HepG2 (cell line): ENCODE results near the gene POLR3F. TPM values are rescaled to one million over a fixed set of nuclear protein-coding genes. Genes with fewer than 3 reads are reported as not detected.
A peak's percentile ranks its signal among the peaks of the same experiment; 100 is the strongest.

Source experiments
- CAMTA2 ChIP-seq: sonication (generic); formaldehyde crosslinking; IDR thresholded peaks from 2 replicates; pipeline ENCODE4 v1.4.0; 2020; ENCODE audit warnings: mild to moderate bottlenecking, missing genetic modification reagents, borderline replicate concordance
- DZIP1 ChIP-seq: sonication (generic); formaldehyde crosslinking; IDR thresholded peaks from 2 replicates; pipeline ENCODE4 v1.5.0; 2020; ENCODE audit warnings: mild to moderate bottlenecking, missing genetic modification reagents
- FOXK1 ChIP-seq: sonication (generic); formaldehyde crosslinking; IDR thresholded peaks from 2 replicates; pipeline ENCODE4 v1.4.0; 2020; ENCODE audit warnings: low read depth, missing genetic modification reagents, borderline replicate concordance
- HES4 ChIP-seq: sonication (generic); formaldehyde crosslinking; IDR thresholded peaks from 2 replicates; pipeline ENCODE4 v1.9.0; 2021; ENCODE audit warnings: mild to moderate bottlenecking, missing genetic modification reagents, borderline replicate concordance
- HOXA9 ChIP-seq: sonication (generic); formaldehyde crosslinking; IDR thresholded peaks from 2 replicates; pipeline ENCODE4 v1.8.1; 2022; ENCODE audit warnings: missing genetic modification reagents, mild to moderate bottlenecking, moderate library complexity, borderline replicate concordance
- LCORL ChIP-seq, 2 experiments: fragments of 450-650 bp in 1 of 2; sonication (generic) in 1 of 2; formaldehyde crosslinking in 1 of 2; IDR thresholded peaks; 2 replicates each; pipeline versions ENCODE4 v1.5.0 to v1.6.1; 2017 to 2020; ENCODE audit warnings: antibody characterized with exemption in 1 of 2, missing genetic modification reagents in 1 of 2
- MYNN ChIP-seq: sonication (generic); formaldehyde crosslinking; IDR thresholded peaks from 2 replicates; pipeline ENCODE4 v1.4.0; 2020; ENCODE audit warnings: mild to moderate bottlenecking, low read depth, missing genetic modification reagents
- PBX2 ChIP-seq: IDR thresholded peaks from 2 replicates; pipeline ENCODE4 v1.6.1; 2016; ENCODE audit warnings: control low read depth
- RERE ChIP-seq: IDR thresholded peaks from 2 replicates; pipeline ENCODE4 v1.6.1; 2016; ENCODE audit warnings: low read depth, missing genetic modification reagents, missing compliant biosample characterization
- SMAD9 ChIP-seq: sonication (generic); formaldehyde crosslinking; IDR thresholded peaks from 2 replicates; pipeline ENCODE4 v1.5.1; 2020; ENCODE audit warnings: mild to moderate bottlenecking, missing genetic modification reagents
- ZBED4 ChIP-seq: sonication (generic); formaldehyde crosslinking; IDR thresholded peaks from 2 replicates; pipeline ENCODE4 v1.4.0; 2020; ENCODE audit warnings: missing genetic modification reagents, borderline replicate concordance
- ZNF136 ChIP-seq: sonication (generic); formaldehyde crosslinking; IDR thresholded peaks from 2 replicates; pipeline ENCODE4 v1.8.1; 2022; ENCODE audit warnings: low read depth, mild to moderate bottlenecking, moderate library complexity, missing genetic modification reagents
- ZNF607 ChIP-seq: sonication (generic); formaldehyde crosslinking; IDR thresholded peaks from 2 replicates; pipeline ENCODE4 v1.5.1; 2020; ENCODE audit warnings: missing genetic modification reagents, mild to moderate bottlenecking, borderline replicate concordance
- polyA plus RNA-seq, 8 experiments: library from polyadenylated mRNA; depleted of rRNA in 3 of 8; stranded (reverse) in 7 of 8; unstranded in 1 of 8; fragments of >200 nt; fragmentation: Illumina TruSeq in 4 of 8; extraction: Trizol in 4 of 8; gene quantifications; 2 replicates each; pipeline versions ENCODE4 v1.2.1 to v1.2.3, GENCODE V29; 2011 to 2016; ENCODE audit warnings: low read depth in 4 of 8, missing spikeins in 1 of 8, mixed read lengths in 1 of 8; ENCODE audit not compliant: insufficient read depth in 1 of 8
- total RNA-seq, 5 experiments: library from RNA; depleted of rRNA; stranded (reverse); fragments of >200 nt; fragmentation: Illumina TruSeq; extraction: Trizol; gene quantifications; 2 replicates each; pipeline ENCODE4 v1.2.3, GENCODE V29; 2016; ENCODE audit warnings: low read depth in 1 of 5

POLR3F gene
- total and polyA plus RNA-seq, 2 of the 13 experiments (the other 11 are each of a cell fraction or from before 2014, with no cell fraction given): 11.7 to 25.5 TPM

- TF ChIP-seq PBX2 (CRISPR knock-in tag) (no peak), SMAD9 (CRISPR knock-in tag) (0 out of 2 replicates have a peak, but pooled peaks have one; percentile 75), FOXK1 (CRISPR knock-in tag) (peak; percentile 50; the same call in 1 of the 2 replicates), RERE (CRISPR knock-in tag) (no peak; the same call in 1 of the 2 replicates), MYNN (peak; percentile 69; the same call in 1 of the 2 replicates), ZNF607 (CRISPR knock-in tag) (peak; percentile 97), LCORL (IDR thresholded peaks at IDR 0.05) (no peak), LCORL (CRISPR knock-in tag; IDR thresholded peaks at IDR 0.05) (peak; percentile 93), ZNF136 (CRISPR knock-in tag) (peak; percentile 96), DZIP1 (CRISPR knock-in tag) (no peak), HOXA9 (CRISPR knock-in tag) (peak; percentile 30; the same call in 1 of the 2 replicates), CAMTA2 (CRISPR knock-in tag) (peak; percentile 82; the same call in 1 of the 2 replicates), ZBED4 (CRISPR knock-in tag) (peak; percentile 92), HES4 (CRISPR knock-in tag) (peak; percentile 93)
These were observed 29.8 kb downstream of the POLR3F start, which contains the start of gene RBBP9 (continued) for GRCh38 chr20:18496740-18497592.
